ENCODE measurements around the gene RTP2. TPM values are rescaled to one million over a fixed set of nuclear protein-coding genes. Genes with fewer than 3 reads are reported as not detected.
"Not testable (repeated sequence)": the region's sequence is repeated elsewhere in the genome, so short reads cannot be mapped to it uniquely, and the experiment has no call there.

The RTP2 gene
- total RNA-seq, 1 donor from 2014 or later: not detected

DNA sequence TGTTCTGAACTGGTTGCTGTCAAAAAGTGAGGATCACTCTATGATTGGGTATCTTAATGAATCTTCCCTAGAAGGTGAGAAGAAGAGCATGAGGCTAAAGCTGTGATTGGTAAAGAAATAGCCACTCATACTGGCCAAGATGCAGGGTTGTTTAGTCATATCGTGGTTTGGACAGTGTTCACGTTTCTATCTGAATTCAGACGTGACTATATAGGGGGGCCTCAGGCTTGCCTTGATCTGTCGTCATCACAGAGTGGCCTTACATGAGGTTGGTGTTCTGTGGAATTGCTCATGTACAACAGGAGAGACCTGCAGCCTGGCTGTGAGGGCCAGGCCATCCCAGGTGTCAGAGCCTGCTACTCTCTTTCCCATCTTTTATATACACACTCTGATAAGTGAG is 12.4 kb downstream of the RTP2 start:
- TF ChIP-seq, protein P1, sequence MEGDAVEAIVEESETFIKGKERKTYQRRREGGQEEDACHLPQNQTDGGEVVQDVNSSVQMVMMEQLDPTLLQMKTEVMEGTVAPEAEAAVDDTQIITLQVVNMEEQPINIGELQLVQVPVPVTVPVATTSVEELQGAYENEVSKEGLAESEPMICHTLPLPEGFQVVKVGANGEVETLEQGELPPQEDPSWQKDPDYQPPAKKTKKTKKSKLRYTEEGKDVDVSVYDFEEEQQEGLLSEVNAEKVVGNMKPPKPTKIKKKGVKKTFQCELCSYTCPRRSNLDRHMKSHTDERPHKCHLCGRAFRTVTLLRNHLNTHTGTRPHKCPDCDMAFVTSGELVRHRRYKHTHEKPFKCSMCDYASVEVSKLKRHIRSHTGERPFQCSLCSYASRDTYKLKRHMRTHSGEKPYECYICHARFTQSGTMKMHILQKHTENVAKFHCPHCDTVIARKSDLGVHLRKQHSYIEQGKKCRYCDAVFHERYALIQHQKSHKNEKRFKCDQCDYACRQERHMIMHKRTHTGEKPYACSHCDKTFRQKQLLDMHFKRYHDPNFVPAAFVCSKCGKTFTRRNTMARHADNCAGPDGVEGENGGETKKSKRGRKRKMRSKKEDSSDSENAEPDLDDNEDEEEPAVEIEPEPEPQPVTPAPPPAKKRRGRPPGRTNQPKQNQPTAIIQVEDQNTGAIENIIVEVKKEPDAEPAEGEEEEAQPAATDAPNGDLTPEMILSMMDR (conservative IDR thresholded peaks at IDR 0.05): no peak
- Mint-ChIP-seq H3K27ac (no peak overlapping the region), H3K9me3 (peaks cover 6% of the 10 kb centered on the region), H3K36me3 (no peaks in the 10 kb centered on the region), H3K27me3 (peaks cover 25% of the 10 kb centered on the region), H3K4me3 (no peak overlapping the region), H3K4me1 (ENCODE audit: unreplicated experiment) (no peaks in the 10 kb centered on the region)
- DNase-seq (ENCODE audit: extremely low spot score, unreplicated experiment): no peak

GRCh38 chr3:187686621-187687273 is 15.6 kb downstream of the RTP2 start:
- Mint-ChIP-seq H3K27me3 (peaks cover 12% of the 10 kb centered on the region), H3K4me3 (no peak overlapping the region), H3K9me3 (peaks cover 6% of the 10 kb centered on the region), H3K36me3 (no peaks in the 10 kb centered on the region), H3K27ac (no peak overlapping the region), H3K4me1 (ENCODE audit: unreplicated experiment) (no peaks in the 10 kb centered on the region)
- TF ChIP-seq, protein P1 (conservative IDR thresholded peaks at IDR 0.05): no peak
- no peak for DNase-seq (ENCODE audit: extremely low spot score, unreplicated experiment)

- Mint-ChIP-seq H3K9me3 (peaks cover 6% of the 10 kb centered on the region), H3K27me3 (peaks cover 9% of the 10 kb centered on the region), H3K4me1 (ENCODE audit: unreplicated experiment) (no peaks in the 10 kb centered on the region)
These were observed 16.4 kb downstream of the RTP2 start for GRCh38 chr3:187685948-187686347.

GRCh38 chr3:187684880-187685279 is 17.5 kb downstream of the RTP2 start:
- H3K4me3 Mint-ChIP-seq: no peak overlapping the region
- no peaks in the 10 kb centered on the region for H3K36me3 Mint-ChIP-seq
- no peak overlapping the region for H3K27ac Mint-ChIP-seq
- peaks cover 11% of the 10 kb centered on the region for H3K27me3 Mint-ChIP-seq
- H3K4me1 Mint-ChIP-seq (ENCODE audit: unreplicated experiment): no peaks in the 10 kb centered on the region
- no peak for DNase-seq (ENCODE audit: extremely low spot score, unreplicated experiment)
- TF ChIP-seq, protein P1 (conservative IDR thresholded peaks at IDR 0.05): no peak
- H3K9me3 Mint-ChIP-seq: peaks cover 6% of the 10 kb centered on the region

More at GRCh38 chr3:187685948-187686347, 16.4 kb downstream of the RTP2 start:
- Mint-ChIP-seq H3K4me3 (no peak overlapping the region), H3K36me3 (no peaks in the 10 kb centered on the region), H3K27ac (no peak overlapping the region)
- DNase-seq (ENCODE audit: extremely low spot score, unreplicated experiment): no peak
- TF ChIP-seq, protein P1 (conservative IDR thresholded peaks at IDR 0.05): no peak

GRCh38 chr3:187684444-187684843 is 17.9 kb downstream of the RTP2 start:
- H3K36me3 Mint-ChIP-seq: no peaks in the 10 kb centered on the region
- H3K4me1 Mint-ChIP-seq (ENCODE audit: unreplicated experiment): peaks cover 3% of the 10 kb centered on the region
- H3K27me3 Mint-ChIP-seq: peaks cover 13% of the 10 kb centered on the region
- H3K9me3 Mint-ChIP-seq: peaks cover 6% of the 10 kb centered on the region
- H3K27ac Mint-ChIP-seq: no peak overlapping the region
- TF ChIP-seq, protein P1 (conservative IDR thresholded peaks at IDR 0.05): no peak
- H3K4me3 Mint-ChIP-seq: no peak overlapping the region
- DNase-seq (ENCODE audit: extremely low spot score, unreplicated experiment): no peak

GRCh38 chr3:187681756-187682155 is 20.6 kb downstream of the RTP2 start:
- not testable (repeated sequence) for H3K27ac Mint-ChIP-seq; H3K4me1 Mint-ChIP-seq (ENCODE audit: unreplicated experiment); H3K9me3 Mint-ChIP-seq; H3K4me3 Mint-ChIP-seq; H3K36me3 Mint-ChIP-seq; DNase-seq (ENCODE audit: extremely low spot score, unreplicated experiment)
- peaks cover 18% of the 10 kb centered on the region for H3K27me3 Mint-ChIP-seq

Data from type B pancreatic cell (in vitro differentiated cells).